GM19238 (cell line): Measurements from ENCODE around the gene TMEM132D.
"Not testable (repeated sequence)": the region's sequence is repeated elsewhere in the genome, so short reads cannot be mapped to it uniquely, and the experiment has no call there.

ENCODE experiments used
- DNase-seq: peaks from one replicate; pipeline ENCODE4 v3.0.0; 2011; ENCODE audit warnings: low spot score; ENCODE audit not compliant: insufficient read length

TMEM132D gene

DNA sequence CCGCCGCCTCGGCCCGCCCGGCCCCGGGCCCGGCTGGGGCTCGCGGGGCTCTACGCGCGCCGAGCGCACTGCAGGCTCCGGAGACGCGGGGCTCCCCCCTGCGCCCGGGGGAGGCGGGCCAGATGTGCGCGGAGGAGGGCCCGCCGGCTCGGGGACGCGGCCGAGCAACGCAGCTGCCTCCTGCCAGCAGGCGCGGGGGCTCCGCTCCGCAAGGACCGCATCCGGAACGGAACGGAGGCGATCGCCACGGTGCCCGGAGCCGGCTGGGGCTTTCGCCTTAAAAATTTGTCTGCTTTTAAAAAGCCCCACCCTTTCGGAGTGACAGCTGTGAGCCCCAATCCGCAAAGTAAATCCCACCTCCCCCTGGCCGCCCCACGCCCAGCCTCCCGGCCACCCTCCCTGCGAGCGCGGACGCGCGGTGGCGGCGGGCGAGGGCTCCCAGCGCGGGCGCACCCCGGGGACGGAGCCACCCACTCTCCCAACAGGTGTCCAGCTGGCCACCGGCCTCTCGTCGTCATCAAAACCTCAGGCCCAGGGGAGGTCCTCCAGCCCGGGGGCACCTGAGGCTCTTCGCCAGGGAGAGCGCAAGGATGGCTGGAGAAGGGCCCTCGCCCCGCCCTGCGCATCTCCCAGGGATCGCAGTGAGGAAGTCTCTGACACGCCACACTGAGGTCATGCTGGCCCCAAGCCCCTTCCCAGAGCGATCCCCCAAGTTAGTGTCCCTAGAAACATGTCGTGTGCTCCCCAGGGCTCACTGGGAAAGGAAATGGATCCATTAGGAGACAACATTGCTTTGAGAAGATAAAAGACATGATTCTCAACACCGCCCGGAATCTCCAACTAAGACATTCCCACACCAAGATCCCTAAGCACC is at the start of gene TMEM132D:
Gene TMEM132D, minus strand, starts transcription at position 70 of the 874 bp plus-strand sequence.
- DNase-seq: no peak

DNA sequence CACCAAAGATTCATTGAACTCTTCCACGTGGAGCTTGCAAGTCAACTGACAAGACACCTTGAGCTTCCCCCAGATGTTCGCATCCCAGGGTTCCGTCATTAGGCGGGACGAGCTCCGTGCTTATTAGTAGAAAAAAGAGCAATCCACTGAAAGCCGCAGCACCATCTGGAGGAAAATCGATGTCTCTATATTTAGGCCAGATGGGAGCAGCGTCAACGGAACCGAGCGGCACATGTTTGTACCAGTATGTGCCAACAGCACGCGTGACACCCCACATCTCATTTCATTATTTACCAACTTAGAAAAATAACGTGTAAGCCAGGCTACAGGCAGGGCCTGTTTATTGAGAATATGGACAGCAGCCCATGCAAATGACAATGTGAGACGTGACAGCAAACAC is 45.8 kb upstream of the TMEM132D start:
- no peak for DNase-seq

DNA sequence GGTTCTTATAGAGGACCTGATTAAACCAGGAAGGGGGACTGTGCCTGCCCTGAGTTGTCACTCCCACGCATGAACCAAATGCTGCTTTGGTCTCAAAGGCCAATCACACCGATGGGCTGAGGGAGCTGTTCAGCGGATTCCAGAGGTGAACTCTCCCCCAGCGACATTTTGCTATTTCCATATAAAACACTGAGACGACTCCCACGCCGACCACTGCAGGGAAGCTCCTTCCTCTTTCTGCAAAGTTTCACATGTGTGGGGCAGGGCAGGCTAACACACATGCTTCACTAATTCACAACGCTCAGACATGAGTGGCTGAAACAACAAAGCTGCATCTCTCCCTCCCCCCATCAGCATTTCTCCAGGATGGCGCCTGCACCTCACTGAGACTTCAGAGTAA is 37.8 kb upstream of the TMEM132D start:
- no peak for DNase-seq

DNA sequence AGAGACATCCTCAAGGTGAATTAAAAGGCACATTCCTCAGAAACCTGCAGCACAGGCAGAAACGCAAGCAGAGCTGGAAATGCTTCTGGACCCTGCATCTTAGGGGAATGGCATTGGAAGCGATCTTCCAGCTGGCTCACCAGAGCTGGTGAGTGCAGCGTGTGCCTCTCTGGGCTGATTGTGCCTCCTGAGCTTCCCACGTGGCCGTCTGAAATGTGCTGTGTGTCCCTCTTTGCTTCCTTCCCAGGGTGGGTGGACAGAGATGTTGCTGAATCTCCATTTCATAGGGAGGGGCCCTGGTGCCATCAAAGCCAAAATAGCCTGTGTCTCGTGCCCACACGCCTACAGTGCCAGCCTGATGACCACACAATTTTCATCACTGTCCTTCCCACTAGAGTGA is 34.3 kb upstream of the TMEM132D start:
- no peak for DNase-seq

DNA sequence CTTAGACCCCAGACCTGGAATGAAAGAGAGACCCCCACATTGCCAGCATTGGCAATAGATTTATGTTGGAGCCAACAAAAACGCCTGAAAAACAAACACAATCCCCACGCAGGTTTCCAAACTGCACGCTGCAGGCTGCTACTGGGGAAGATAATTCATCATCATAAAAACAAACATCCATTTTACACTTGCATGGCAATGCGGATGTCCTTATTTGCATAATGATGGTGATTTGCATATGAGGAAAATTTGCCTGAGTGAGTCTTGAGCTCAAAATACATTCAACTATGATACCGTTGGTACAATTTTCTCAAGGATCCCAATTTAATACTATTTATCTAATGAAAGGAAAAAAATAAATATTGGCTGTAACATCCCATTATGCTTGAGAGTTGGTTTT is 33.6 kb upstream of the TMEM132D start:
- no peak for DNase-seq

DNA sequence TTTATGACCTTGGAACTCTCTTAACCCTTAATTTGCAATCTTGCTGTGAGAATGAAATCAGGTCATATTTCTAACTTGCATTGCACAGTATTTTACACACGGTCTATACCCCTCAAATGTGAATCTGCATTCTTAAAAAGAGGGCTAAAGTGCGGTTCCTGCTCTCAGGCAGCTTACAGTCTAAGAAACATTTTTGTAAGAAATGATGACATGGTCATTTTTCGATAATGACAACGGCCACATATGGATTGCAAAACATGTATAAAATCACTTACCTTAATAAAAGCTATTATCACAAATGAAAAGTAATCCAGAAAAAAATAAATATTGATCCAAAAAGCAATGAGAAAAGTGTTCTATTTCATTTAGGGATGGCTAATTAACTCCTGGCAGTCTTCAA is 24.8 kb upstream of the TMEM132D start:
- DNase-seq: no peak

DNA sequence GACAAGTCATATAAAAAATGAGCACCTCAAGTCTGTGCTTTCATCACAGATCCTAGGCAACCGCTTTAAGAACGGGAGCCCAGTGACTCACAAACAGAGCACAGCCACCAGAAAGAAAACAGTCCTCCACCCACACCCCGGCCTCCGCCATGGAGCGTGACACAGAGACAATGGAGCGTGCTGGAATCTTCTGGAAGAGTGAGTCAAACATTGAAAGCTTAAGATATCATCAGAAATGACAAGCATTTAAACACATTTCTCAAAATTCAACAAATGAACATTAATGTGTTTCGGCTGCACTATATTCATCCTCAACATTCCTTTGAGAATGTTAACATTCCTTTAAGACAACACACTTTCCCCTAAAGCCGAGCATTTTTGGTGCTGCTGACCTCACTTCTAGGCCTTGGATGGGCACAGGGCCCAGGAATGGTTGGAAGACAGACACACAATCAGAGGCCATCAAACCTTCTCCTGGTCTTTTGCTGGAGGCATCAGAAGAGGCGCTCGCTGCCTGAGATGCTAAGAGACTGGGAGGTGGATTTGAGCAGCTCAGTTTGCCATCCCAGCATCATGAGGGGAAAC is 23.6 kb upstream of the TMEM132D start:
- DNase-seq: no peak

DNA sequence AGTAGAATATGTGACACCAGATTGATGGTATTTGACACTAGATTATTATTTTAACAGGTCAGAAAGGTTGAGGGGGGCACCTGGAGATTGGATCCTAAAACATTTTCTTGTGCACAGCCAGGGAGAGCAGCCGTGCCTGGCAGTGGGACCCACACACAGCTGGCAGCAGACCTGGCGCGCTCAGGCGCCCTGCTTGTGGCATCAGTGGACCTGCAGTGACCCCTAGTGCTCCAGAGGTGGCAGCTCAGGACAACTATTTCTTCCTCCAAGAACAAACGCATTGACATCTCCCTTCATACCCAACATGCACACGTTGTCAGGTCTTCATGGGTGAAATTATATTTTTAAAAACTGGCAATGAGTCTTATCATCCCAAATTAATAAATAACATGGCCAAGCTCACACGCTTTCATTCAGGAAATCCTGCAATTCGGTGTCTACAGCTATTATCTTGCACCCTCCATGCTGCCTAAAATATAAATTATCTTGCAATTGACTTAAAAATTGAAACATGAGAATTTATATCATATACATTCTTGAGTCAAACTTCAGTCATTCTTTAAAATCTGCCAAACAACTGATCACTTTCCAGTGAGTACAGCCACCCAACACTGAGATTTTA is 7.7 kb upstream of the TMEM132D start:
- peak; percentile 40 for DNase-seq

DNA sequence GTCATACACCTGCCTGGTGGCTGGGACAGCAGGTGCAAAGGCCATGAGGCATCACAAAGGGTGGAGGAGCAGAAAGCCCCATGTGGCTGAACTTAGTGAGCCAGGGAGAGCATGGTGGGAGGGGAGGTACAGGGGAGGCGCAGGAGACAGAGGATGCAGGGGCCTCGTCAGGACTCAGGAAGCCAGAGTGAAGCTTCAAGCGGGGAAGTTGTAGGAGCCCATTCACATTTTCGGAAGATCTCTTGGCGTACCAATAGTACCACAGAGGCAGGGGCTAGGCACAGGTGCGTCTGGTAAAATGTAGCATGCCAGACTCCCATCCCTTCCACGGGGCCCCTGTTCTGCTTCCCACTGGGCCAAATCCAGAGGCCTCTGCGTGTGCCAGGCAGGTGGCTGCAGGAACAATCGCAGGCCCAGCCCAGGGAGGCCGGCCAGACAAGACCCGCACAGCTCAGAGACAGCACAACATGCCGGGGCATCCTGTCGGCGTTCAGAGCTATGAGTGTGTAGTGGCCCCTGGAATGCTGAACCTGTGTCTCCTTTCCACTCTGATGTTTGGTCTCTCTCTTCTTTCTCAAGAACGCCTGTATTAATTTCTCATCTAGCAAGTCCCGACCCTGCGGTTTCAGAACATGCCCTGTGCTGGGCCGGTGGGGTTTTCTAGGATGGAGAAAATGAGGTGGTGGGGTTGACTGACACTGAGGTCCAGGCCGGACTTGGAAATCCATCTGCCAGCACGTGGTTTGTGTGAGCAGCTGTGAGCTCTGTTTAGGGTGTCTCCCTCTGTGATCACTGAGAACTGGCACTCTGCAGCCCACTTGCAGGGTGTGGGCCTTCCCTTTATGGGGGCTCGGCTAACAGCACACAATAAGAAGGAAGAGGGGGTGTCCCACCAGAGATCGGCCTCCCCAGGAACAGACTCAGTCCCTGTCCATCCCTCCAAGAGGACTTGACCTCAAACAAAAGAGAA is 5.5 kb upstream of the TMEM132D start:
- no peak for DNase-seq

DNA sequence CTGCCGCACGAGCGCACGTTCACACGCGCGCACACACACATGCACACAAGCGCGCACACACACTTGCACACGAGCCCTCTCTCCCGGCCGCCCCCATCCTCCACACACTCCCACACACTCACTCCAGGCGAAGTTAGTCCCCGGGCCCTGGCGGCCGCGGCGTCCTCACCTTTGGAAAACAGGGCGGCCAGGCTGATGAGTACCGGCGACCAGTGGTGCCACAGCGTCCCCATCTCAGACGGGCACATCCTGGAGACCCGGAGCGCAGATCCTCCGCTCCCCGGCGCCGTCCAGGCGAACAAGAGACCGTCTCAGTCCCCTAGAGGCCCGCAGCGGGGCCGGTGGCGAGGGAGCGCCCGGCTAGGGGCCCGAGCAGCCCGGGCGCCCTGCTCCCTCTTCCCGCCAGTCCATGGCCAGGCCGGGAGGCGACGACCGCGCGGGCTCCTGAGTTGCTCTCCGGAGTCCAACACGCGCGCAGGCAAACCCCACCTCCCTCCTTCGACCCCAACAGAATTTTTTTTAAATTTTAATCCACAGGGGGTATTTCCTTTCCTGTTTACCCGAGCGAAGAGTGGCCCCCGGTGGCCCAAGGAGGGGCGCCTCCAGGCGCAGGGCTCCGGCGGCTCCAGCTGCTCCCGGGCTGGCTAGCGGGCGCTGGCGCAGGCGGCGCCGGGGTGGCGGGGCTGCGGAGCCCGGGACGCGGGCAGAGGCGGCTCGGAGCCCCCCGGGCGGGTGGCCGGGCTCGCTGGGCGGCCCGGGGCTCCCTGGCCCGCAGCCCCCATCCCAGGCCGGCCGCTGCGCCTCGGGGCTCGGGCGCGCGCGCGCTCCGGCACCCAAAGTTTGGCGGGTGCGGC is 506 bp downstream of the TMEM132D start:
- DNase-seq: no peak

DNA sequence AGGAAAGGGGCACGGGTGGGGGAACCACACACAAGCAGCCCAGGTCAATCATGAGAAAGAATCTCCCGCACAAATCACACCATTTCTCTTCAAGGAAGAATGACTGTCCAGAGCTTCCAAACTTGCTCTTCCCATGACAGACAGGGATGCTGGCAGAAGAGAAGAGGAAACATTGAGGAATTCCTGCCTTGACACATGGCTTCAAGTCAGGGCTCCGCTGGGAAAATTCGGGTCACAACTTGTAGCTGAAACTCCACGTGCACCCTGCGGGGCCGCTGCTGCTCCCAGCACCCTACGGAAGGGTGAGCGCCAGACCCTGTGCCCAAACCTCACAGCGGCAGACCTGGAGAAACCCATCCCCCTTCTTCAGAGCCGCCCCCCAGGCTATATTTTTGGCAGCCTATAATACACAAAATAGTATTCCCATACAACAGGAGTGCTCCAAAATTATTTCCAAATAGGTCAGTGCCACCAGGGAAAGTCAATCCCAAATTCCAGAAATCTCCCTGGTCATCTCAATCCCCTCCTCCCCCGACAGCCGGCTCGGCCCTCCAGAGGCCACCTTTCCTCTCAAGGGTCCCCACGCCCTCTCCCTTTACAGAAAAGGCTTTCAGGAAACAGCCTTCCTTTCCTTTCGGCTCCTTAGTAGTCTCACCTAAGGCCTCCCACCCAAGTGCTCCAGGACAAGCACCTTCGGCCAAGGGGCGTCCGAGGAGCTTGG is 1.3 kb downstream of the TMEM132D start:
- no peak for DNase-seq

DNA sequence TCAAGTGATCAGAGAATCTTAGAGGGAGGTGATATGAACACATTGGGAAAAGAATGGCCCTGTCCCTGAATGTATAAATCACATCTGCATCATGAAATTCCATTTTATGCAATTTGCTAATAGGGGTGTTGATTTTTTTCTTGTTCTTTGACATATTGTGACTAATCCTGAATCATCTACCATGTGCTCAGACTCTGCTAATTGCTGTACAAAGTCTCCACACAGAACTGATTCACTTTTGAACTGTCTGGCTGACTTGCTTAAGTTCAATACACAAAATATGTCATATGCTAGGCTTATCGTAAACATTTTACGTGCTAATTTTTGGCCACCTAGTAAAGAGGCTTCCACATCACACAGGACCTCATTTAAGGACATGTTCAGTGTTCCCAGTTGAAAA is 2.6 kb downstream of the TMEM132D start:
- DNase-seq: no peak

DNA sequence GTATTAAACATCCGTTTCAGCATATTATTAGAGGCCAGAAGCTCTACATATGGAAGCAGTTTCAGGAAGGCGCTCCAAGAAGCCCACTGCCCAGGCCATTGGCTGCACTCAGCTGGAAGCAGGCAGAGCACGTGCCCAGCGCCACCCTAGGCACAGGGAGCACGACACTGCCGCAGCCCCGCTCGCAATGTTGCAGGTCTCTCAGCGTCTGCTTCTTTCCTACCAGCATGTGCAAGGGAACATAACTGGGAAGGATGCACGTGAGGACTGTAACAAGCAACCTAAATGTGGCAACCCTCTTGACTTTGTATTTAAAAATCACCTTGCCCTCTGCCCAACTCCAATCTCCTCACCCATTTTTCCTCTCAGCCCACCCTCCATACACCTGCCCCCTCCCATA is 3.5 kb downstream of the TMEM132D start:
- DNase-seq: no peak

DNA sequence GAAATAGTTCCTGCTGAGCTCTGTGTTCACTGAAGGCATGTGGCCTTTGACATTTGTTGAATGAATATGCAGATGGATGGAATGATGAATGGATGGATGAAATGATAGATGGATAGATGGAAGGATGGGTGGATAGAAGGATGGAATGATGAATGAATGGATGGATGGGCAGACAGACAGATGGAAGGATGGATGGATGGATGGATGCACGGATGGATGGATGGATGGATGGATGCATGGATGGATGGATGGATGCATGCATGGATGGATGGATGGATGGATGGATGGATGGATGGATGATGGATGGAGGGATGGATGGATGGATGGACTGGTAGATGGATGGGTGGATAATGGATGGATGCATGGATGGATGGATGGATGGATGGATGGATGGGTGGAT is 4.8 kb downstream of the TMEM132D start:
- DNase-seq: not testable (repeated sequence)

DNA sequence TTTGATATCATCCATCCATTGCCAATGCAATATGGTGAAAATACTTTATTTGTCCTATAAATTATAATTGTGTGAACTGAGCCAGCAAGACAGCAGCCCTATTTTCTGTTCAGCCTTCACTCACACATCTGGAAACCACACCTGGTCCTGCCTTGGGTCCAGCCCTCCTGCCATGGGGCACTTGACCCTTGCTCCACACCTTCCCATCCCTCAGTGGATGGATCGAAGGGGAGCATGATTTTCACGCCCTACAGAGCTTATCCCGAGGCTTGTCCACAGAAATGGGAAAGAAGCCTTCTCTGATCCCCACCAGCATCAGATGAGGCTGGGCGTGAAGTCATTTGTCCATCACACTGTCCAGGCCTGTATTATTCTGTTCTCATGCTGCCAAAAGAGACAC is 10.1 kb downstream of the TMEM132D start:
- DNase-seq: no peak

DNA sequence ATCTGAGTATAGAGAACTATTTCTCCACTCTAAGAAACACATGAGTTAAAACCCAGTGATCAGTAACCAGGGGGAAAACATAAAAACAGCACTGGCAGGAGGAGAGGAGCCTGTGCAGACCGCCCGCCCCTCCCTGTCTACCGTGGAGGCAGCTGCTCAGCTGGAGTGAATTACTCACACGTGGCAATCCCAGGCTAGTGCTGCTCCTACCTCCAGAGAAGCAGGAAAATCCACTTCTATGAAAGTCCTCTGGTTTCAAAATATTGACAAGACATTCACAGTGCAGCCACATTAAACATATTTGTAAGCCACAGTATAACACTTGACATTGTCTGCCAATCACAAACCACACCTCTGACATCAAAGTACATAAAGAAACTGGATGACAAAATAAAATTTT is 16.7 kb downstream of the TMEM132D start:
- no peak for DNase-seq

DNA sequence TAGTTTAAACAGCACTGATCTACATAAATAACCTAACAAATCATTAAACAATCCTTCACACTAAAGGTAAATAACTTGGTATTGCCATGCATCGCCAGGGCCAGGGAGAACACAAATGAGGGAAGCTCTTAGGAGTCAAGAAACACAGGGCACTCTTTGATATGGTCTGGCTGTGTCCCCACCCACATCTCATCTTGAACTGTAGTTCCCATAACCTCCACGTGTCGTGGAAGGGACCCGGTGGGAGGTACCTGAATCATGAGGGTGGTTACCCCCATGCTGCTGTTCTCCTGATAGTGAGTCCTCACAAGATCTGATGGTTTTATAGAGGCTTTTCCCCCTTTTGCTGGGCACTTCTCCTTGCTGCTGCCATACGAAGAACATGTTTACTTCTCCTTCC is 17.3 kb downstream of the TMEM132D start:
- DNase-seq: no peak

DNA sequence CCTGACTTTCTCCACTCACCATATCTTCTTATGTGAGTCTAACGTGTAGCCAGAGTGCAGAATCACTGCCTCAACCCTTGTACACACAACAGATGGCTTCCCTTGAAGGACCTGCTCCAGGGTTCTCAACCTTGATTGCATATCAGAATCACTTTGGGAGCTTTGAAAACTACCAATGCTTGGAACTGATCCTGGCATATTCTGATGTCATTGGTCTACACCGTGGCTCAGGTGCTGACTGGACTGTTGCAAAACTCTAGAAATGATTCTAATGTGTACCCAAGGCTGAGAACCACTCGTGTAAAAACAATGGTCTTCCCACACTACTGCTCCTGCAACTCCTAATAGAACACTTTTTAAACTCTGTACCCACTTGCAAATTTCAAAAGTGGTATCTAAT is 18.5 kb downstream of the TMEM132D start:
- no peak for DNase-seq

DNA sequence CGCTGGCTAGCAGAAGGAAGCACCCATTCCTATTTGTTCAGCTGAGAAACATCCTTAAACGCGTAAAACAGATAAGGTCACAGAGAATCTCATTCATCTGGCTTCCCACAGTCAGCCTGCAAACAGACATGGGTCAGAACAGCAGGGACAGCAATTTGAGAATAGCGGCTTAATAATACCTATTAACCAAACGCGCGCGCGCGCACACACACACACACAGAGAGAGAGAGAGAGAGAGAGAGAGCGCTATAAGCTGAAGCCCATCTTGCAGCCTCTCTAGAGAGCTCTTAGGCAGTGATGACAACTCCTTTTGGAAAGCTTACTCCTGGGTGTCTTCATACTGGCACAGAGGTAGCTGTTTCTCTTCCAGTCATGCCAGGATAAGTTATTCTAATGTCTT is 26.4 kb downstream of the TMEM132D start:
- no peak for DNase-seq

DNA sequence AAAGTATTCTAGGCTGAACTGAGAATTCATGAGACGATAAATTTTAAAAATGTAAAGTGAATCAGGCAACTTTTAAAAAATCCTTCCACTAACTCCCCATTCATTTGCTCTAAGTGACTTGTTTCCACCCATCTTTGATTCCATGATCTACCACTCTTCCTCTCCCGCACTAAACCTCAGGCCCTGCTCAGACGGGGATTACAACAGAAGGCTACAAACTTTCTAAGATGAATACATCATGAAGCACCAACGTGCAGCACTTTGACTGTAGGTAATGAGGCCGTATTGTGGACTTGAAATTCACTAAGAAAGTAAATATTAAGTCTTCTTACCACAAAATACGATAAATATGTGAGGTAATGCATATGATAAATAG is 30.0 kb downstream of the TMEM132D start:
- DNase-seq: no peak
